GM19239 (cell line): Measurements from ENCODE around the gene MEGF8.
A peak's percentile ranks its signal among the peaks of the same experiment; 100 is the strongest.

Source experiments
- DNase-seq: peaks from one replicate; pipeline ENCODE4 v3.0.0; 2011; ENCODE audit warnings: low spot score; ENCODE audit not compliant: insufficient read length
- FAIRE-seq: peaks from 2 replicates; lab custom pipeline; 2011; peaks lifted over from hg19 to GRCh38; lab: Jason Lieb, UNC

Gene MEGF8

DNA sequence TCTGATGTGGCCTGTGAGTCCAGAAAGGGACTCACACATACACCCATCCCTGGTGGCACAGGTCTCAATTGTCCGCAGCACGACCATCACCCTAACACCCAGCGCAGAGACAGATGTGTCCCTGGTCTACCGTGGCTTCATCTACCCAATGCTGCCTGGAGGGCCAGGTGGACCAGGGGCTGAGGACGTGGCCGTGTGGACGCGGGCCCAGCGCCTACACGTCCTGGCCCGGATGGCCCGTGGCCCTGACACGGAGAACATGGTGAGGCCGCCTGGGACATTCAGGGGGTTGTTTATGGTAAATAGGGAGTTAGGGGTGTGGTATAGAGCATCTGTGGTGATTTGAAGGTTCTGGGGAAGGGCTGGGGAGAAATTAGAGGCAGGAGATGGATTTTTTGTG, 22.8 kb downstream of the MEGF8 start:
- DNase-seq (no peak), FAIRE-seq (no peak)

DNA sequence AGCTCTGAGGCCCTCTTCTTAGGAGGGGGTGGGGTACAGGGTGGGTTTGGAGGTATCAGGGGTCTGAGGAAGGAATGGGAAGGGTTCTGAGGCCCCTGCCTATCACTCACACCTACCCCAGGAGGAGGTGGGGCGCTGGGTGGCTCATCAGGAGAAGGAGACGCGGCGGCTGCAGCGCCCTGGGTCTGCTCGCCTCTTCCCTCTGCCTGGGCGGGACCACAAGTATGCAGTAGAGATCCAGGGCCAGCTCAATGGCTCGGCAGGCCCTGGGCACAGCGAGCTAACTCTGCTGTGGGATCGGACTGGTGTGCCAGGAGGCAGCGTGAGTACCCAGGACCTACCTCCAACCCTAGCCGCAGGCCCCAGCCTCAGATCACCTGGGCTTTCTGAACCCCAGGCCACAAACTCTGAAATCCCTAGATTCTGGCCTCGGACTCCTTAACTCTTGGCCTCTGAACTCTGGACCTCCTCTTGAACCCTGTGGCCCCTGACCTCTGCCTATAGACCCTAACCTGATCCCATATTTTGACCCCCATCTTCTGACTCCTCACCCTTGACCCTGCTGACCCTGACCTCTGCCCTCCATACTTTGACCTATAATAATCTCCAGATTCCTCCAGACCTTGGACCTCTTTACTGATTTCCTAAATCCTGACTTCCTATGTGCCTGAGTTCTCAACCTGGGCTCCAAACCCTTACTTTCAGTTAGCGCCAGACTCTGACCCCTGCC, 24.1 kb downstream of the MEGF8 start:
- FAIRE-seq, result no peak
- DNase-seq, result no peak

DNA sequence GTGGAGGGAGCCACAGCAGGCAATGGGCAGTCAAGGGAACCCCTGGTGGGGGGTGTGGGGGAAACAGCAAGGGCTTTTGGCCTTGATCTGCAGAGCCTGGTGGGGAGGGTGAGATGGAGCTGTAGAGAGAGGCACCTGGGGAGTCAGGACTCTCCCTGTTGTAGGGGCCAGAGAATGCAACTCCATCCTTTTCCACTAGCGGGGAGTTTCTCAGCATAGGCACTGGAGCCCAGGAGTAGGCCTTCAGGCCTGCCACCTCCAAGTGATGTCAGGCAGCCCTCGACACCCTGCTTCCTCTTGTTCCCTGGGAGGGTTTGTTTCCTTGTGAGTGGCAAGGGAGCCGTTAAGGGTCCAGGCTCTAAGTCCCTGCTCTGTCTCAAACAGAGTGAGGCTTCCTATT, 25.0 kb downstream of the MEGF8 start:
- no peak for FAIRE-seq

DNA sequence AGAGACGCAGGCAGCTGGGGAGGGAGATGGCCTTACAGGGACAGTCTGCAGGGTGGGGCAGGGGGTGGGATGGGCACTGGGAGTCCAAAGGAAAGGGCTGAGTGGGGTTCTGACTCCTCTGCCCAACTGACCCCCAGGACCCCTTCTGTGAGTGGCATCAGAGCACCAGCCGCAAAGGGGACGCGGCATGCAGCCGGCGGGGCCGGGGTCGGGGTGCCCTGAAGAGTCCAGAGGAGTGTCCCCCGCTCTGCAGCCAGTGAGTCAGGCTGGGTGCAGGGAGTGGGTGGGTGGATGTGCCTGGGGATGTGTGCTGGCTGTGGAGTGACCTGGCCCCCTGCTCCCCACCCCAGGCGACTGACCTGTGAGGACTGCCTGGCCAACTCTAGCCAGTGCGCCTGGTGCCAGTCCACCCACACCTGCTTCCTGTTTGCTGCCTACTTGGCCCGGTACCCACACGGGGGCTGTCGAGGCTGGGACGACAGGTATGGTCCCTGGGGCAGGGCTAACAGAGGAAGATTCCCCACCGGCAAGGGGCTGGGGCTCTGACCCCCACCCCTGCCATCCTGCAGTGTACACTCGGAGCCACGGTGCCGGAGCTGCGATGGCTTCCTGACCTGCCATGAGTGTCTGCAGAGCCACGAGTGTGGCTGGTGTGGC, 25.8 kb downstream of the MEGF8 start:
- no peak for DNase-seq
- no peak for FAIRE-seq

More for the DNA sequence above, 25.0 kb downstream of the MEGF8 start:
- DNase-seq, result no peak

DNA sequence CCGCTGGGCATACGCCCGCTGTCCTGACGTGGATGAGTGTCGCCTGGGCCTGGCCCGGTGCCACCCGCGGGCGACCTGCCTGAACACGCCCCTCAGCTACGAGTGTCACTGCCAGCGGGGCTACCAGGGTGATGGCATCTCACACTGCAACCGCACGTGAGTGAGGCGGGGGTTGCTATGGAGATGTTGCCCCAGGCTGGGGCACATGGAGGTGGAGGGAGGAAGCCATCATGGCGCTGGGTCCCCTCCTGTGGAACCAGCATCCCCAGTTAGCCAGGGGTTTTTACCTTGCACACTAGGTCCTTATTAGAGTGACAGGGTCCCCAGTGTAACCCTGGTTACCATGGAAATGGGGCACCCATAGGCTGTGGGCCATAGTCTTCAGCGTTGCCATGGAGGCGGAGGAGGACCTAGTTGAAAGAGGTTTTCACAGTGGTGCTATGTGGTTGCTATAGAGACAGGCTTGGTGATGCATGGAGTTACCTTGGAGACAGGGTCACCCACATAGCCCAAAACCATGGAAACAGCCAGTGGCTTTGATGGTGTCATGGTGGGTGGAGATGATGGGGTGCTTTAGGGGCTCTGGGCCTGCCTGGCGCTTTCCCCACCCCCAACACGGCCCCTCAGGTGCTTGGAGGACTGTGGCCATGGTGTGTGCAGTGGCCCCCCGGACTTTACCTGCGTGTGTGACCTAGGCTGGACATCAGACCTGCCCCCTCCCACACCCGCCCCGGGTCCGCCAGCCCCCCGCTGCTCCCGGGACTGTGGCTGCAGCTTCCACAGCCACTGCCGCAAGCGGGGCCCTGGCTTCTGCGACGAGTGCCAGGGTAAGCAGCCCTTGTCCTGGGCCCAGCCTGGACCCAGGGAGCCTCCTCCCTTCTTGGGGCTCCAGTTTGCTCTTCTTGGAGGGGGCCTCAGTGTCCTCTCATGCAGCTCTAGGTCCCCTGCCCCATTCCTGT, 27.1 kb downstream of the MEGF8 start:
- no peak for DNase-seq
- no peak for FAIRE-seq

DNA sequence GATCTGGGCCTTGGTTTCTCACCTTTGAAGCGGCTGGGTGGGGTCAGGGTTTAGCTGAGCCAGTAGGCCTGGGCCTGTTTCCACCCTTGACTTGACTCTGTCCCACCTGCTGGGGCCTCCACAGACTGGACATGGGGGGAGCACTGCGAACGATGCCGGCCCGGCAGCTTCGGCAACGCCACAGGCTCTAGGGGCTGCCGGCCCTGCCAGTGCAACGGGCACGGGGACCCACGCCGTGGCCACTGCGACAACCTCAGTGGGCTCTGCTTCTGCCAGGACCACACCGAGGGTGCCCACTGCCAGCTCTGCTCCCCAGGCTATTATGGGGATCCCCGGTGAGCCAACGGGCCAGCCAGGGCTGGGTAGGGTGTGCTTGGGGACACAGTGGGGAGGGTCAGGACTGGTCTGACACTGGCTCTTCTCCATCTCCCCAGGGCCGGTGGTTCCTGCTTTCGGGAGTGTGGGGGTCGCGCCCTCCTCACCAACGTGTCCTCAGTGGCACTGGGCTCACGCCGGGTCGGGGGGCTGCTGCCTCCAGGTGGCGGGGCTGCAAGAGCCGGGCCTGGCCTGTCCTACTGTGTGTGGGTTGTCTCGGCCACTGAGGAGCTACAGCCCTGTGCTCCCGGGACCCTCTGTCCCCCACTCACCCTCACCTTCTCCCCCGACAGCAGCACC, 28.0 kb downstream of the MEGF8 start:
- FAIRE-seq (no peak), DNase-seq (no peak)

DNA sequence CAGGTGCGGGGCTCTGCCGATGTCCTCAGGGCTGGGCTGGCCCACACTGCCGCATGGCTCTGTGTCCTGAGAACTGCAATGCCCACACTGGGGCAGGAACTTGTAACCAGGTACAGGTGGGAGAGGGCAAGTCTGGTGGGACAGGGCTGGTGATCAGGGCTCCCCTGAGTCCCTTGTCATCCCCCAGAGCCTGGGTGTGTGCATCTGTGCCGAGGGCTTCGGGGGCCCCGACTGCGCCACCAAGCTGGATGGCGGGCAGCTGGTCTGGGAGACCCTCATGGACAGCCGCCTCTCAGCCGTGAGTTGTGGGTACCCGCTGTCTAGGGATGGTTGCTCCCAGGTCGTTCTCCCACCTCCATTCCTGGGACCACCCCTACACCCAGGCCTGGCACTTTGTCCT, 30.5 kb downstream of the MEGF8 start:
- FAIRE-seq (no peak), DNase-seq (no peak)

DNA sequence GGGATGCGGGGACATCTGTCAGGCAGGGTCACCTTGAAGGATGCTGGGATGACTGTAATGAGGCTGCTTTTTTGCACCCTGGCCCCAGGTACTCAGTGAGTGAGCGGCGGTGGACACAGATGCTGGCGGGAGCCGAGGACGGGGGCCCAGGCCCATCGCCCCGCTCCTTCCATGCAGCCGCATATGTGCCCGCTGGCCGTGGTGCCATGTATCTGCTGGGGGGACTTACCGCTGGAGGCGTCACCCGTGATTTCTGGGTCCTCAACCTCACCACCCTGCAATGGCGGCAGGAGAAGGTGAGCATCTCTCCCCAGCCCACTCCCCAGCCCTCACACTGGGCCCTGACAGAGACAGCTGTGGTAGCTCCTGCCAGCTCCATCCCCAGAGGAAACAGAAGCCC, 31.3 kb downstream of the MEGF8 start:
- FAIRE-seq, result no peak
- DNase-seq, result no peak

DNA sequence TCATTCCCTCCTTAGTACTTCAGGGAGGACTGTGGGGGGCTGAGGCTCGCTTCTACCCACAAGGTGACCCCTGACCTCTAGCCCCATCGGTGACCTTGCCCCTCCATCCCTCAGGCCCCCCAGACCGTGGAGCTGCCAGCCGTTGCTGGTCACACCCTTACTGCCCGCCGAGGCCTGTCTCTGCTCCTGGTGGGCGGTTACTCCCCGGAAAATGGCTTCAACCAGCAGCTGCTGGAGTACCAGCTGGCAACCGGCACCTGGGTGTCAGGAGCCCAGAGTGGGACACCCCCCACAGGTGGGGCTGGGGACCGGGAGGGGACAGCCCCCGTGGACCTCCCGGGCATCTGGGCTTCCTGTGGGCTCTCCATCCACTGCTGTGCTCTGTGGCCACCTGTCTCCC, 31.9 kb downstream of the MEGF8 start:
- no peak for DNase-seq
- no peak for FAIRE-seq

DNA sequence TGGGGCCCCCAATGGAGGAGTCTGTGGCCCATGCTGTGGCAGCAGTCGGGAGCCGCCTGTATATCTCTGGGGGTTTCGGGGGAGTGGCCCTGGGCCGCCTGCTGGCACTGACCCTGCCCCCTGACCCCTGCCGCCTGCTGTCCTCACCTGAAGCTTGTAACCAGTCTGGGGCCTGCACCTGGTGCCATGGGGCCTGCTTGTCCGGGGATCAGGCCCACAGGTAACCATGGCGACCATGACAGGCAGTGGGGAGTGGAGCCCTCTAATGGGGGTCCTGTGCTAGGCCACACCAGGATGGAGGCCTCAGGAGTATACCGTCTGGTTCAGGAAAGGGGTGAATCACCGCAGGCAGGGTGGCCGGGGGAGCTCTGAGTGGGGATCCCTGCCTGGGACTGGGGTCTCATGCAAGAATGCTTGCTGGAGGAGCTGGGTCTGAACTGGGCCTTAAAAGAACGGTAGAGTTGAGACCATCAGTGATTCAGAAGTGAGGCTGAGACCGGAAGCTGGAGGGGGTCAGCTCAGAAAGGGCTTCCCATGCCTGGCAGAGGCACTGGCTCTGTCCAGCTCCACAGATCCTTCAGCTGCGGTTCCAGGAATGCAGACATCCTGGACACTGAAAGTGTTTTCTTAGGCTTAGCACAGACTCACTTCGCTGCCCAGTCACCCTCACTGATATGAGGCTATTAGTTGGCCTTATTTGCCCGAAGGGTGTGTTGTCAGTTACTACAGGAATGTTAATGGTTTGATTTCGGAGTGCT, 35.5 kb downstream of the MEGF8 start:
- DNase-seq, result no peak
- FAIRE-seq, result no peak

DNA sequence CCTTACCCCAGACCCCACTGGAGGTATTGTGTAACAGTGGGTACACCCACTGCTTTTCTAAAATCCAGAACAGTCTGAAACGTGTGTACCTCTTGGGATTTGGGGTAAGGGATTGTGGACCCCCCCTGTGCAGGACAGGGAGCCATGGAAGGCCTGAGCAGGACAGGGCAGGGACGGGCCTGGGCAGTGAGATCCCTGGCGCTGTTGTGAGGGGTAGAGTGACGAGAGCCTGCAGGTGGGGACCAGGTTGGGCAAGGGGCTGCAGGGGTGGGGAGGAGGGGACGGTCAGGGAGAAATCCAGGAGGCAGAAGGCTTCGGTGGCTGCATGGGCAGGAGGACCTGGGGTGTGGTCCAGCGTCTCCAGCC, 36.1 kb downstream of the MEGF8 start:
- DNase-seq (no peak), FAIRE-seq (no peak)

DNA sequence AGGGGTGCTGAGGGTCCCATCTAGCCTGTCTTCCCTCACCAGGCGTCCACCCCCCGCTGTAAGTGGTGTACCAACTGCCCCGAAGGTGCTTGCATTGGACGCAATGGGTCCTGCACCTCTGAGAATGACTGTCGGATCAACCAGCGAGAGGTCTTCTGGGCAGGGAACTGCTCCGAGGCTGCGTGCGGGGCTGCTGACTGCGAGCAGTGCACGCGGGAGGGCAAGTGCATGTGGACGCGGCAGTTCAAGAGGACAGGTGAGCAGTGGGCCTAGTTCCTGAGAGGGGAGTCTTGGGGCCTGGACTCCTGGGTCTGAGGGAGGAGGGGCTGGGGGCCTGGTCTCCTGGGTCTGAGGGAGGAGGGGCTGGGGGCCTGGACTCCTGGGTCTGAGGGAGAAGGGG, 36.9 kb downstream of the MEGF8 start:
- DNase-seq (no peak), FAIRE-seq (no peak)

DNA sequence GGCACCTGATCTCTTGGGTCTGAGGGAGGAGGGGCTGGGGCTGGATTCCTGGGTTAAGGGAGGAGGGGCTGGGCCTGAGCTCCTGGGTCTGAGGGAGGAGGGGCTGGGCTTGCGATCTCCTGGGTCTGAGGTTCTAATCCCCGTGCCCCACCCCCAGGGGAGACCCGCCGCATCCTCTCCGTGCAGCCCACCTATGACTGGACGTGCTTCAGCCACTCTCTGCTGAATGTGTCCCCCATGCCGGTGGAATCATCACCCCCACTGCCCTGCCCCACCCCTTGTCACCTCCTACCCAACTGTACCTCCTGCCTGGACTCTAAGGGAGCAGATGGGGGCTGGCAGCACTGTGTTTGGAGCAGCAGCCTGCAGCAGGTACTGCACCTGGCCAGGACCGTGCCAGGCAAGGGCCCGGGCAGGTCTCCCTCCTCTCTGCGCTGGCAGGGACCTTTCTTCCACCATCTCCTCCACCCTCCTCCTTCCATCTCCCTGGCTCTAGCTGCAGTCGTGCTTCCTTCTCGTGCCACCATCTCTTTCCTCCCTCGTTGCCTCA, 37.5 kb downstream of the MEGF8 start:
- DNase-seq (no peak), FAIRE-seq (no peak)

DNA sequence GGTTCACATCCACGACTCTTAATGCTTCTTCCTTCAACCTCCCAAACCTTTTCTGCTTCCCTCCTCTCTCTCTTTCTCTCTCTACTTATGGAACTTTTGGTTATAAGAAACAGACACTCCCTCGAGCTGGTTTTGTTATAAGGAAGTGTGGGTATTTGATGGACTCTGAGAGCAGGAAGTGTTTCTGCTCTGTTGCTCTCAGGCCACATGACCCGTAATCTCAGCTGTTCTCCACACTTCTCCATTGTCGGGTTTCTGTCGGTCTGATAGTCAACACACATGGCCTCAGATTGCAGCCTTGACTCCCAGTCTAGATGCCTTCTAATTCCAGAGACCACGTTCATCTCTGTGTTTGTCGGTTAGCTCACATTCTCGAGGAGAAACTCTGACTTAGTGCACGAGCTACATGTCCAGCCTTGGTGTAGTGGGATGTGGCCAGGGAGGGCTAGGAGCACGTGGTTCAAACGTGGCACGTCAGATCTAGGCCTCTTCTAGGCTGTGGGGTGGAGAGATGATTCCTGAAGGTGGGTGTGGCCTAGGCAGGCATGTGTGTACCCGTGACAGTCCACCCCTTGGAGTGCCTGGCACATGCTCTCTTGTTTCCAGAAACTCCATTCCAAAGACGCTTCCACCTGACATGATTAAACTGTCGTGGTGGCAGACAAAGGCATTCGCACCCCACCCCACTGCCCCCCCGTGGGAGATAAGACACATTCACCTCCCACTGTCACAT, 38.3 kb downstream of the MEGF8 start:
- FAIRE-seq (peak; percentile 87), DNase-seq (peak; percentile 63)

DNA sequence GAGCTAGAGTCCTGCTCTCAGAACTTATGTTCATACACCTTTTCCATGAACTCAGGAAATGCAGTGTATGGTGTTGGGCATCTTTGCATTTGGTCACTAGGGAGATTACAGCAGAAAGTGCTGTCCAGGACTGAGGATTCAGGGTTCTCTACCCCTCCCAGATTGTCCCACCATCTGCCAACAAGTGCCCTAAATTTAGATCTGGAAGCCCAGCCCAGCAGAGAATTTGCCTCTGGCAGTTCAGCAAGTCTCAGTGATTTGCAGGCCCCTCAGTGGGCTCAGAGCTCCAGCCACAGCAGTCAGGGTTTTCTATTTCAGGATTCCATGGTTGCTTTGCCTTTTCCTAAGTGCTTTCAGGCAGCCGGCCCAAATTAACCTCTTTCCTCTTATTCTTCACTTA, 41.2 kb downstream of the MEGF8 start:
- no peak for FAIRE-seq
- DNase-seq, result no peak

DNA sequence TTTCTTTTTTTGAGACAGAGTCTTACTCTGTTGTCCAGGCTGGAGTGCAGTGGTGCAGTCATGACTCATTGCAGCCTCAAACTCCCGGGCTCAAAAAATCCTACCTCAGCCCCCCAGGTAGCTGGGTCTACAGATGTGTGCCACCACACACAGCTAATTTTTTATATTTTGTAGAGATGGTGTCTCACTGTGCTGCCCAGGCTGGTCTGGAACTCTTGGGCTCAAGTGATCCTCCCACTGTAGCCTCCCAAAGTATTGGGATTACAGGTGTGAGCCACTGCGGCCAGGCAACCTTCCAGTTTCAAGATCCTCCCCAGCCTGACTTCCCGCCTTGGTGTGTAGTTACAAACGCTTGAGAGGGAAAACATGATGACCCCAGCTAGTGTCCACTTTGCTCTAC, 42.5 kb downstream of the MEGF8 start:
- DNase-seq, result no peak
- no peak for FAIRE-seq

DNA sequence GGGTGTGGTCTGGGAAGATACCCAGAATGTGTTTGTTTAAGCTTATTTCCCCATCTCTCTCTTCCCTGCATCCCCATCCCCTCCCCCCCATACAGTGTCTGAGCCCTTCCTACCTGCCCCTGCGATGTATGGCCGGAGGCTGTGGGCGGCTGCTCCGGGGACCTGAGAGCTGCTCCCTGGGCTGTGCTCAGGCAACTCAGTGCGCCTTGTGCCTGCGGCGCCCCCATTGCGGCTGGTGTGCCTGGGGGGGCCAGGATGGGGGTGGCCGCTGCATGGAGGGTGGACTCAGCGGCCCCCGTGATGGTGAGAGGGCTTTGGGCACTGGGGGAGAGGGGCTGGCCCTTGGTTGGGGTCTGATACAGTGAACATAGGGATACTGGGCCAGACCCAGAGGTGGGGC, 42.9 kb downstream of the MEGF8 start:
- FAIRE-seq (no peak), DNase-seq (no peak)

DNA sequence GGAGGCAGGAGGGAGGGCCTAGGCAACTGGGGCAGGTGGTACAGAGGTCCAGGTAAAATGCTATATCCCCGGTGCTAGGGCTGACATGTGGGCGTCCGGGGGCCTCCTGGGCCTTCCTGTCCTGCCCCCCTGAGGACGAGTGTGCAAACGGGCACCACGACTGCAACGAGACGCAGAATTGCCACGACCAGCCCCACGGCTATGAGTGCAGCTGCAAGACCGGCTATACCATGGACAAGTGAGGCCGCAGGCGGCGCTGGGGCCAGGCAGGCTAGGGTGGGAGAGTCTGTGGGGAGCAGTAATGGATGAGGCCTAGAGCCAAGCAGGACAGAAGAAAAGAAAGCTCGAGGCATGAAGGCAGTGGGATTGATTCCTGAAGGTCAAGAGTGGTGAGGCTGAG, 43.3 kb downstream of the MEGF8 start:
- FAIRE-seq (no peak), DNase-seq (no peak)
